Left renal pelvis (tissue), 4 donors: Measurements from ENCODE around the gene NFE2L2. TPM values are rescaled to one million over a fixed set of nuclear protein-coding genes. Genes with fewer than 3 reads are reported as not detected.
"Not testable (repeated sequence)": the region's sequence is repeated elsewhere in the genome, so short reads cannot be mapped to it uniquely, and the experiment has no call there.

Experiments used
- DNase-seq, 4 donors: peaks; one replicate each; pipeline ENCODE4 v3.0.0-alpha.2; 2013; ENCODE audit warnings: low read depth in 4 of 4, low spot score in 3 of 4
- polyA plus RNA-seq, 4 donors: library from polyadenylated mRNA; unstranded; fragments of 120-200 nt; gene quantifications; one replicate each; pipeline ENCODE4 v1.2.1, GENCODE V29; 2013; ENCODE audit not compliant: insufficient read length in 4 of 4

NFE2L2 gene
- polyA plus RNA-seq, 4 donors, result 124 to 191 (median 163) TPM

DNA sequence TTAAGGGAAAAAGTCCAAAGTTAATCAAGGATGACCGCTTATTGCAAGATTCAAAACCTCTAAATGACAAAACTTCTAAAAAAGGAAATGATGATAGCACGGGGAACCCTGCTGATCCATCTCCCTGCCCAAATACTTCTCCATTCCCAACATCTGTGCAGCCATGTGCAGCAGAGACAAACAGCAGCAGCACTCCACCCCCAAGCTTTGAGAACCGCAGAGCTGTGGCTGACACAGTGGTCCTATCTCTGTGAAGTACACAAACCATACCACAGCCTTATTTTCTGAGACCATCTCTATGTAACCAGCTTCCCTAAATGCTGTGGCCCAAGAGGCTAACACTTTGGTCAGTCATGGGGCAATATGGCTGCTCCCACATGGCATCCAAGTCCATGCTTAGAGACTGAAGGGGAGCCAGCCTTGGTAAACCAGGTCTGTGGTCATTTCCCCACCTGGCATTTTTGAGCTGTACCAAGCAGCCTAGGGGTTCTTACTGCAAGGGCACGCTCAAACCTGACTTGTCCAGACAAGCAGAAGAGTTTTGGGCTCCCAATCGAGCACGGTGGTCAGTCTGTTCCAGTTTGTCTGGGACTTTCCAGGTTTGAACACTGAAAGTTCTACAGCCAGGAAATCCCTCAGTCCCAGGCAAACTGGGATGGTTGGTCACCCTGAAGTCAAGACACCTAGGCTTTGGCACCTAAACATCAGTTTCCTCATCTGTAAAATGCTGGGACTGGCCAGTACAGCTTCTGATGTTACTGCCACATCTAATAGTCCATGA, 17.1 kb upstream of the NFE2L2 start:
- DNase-seq, result no peak

DNA sequence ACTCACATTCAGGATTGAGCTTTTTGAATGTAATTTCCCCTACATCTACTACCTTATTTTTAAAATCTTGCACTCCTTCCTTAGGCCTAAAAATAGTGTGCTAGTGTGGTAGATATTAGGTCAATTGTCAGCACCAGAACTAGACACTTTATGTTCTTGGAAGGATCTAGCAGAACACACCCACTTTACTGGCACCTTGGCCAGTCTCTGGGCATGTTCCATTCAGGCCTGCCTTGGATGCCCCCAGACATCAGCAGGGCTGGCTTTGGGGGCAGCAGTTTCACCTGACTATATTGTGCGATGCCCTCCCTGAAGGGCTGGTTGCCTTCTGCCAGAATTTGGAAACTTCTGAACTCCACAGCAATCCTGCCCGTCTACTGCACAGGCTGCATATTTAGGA, 15.3 kb upstream of the NFE2L2 start:
- no peak for DNase-seq

DNA sequence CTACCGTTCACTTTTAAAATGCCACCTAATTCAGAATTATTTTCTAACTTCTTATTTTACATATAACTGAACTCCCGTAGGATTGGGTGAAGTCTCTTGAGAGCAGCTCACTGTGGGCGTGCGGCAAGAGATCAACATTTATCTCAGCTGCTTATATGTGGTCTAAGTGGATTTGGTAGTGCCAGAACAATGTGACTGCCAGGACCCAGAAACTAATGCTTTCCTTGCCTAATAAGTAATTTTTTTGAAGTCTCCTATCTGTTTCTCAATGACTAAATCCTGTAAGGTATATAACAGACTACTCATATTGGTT, 11.2 kb upstream of the NFE2L2 start:
- DNase-seq, result no peak

DNA sequence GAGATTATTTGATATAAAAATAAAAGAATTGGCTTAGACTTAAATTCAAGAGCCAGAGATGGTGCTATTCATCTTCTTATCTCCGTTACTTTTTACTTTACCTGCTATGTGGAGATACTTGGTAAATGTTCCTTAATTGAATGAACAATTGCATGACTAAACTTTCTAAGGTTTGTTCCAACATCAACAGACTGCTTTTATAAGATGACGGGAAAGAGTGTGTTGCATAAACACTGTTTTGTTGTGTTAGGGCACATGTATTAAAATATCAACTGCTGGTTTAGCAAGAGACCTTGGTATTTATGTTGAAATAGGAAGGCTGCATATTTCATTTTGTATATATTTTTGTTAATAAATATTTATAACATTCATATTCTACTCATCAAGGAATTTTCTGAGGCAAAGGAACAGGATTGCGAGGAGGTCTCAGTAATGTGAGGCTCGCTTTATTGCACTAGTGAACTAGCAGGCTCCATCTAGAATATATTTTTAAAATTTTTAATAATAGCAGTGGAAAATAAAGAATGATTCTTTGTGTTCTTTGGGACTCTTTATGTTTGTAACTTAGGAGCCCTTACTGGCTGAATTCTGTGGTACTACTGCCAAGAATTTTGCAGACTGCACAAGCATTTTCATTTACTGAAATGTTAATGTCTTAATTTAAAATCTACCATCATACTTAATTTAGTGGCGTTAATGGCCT, 10.7 kb upstream of the NFE2L2 start:
- no peak for DNase-seq

DNA sequence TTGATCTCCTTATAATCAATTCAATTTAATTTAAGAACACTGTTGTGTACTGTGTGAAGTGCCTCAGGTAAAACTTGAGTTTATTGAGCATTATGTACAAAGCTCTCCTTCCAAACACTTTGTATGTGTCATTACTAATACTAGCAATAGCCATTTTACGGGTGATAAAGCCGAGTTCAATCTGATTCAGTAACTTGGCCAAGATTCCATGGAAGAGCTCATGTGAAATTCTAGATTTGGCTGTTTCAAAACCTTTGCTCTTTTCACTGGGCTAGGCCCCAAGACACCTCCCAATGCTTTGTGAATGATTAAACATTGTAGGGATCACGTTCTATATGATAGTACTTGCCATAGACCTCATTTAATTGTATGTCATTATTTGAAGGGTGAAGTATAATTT, 8.9 kb upstream of the NFE2L2 start:
- DNase-seq, result no peak

DNA sequence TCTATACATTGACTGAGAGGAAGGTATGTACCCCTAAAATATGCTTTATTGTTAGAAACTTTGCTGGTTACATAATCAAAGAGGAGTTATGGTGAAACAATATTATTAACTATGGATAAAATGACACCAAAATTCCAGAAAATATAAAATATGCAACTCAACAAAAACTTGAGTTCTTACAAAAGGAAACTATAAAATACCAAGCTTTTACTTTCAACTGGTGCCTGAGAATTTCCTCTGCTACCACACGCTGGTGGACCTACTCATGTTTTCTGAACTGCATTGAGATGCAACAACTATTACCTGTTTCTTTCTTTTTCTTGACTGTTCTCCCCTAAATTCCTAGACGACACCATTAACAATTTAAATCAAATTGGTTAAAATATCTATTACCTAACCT, 8.2 kb upstream of the NFE2L2 start:
- no peak for DNase-seq

DNA sequence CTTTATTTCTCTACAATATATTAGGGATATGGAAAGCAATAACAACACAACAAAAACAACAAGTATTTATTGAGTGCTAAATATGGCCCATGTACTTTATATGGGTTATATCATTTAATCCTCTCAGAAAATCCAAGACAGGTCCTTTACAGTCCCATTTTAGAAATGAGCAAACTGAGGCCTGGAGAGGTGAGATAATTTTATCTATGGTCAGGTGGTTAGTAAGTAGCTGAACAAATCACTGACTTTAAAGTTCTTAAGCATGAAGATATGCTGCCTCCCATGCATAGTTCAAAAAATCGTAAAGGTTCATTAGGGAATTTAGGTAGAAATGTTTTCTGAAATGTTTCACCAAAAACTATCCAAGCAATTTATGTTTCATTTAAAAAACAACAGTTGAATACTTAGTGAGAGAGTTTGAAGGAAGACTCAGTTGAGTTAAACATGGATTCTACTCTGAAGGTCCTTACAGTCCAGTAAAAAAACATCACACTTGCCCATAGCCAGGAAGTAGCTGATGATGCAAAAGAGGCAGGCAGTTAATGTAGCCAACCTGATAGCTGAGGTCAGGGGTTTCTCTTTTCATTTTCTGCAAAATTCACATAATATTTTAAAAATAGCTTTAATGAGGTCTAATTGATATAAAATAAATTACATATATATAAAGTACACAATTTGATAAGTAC, 7.6 kb upstream of the NFE2L2 start:
- DNase-seq, result no peak

DNA sequence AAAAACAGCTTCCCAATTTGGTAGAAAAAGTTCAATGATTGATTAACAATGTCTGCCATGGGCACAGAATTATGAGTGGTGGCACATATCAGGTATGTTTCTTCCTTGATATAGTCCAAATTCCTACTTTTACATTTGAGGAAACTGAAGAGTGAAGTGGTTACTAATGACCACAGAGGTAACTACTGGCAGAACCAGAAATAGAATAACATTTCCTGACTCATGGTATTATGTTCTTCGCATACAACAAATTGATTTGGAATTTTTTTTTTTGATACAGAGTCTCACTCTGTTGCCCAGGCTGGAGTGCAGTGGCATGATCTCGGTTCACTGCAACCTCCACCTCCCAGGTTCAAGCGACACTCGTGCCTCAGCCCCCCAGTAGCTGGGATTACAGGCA, 6.0 kb upstream of the NFE2L2 start:
- DNase-seq, result no peak

DNA sequence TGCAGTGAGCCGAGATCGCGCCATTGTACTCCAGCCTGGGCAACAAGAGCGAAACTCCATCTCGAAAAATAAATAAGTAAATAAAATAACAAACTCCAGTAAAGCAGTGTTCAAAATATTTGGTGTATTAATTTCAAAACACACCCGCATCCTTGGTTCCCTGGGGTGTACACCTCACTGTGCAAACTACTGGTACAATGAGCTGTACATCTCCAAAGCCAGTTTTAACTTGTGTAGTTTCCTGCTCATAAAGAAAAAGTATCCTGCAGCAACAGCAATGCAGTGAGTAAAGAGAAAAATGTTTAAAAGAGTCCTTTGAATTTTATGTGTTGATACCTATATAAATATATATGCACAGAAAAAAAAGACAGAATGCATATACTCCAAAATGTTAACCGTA, 4.4 kb upstream of the NFE2L2 start:
- DNase-seq, result no peak

DNA sequence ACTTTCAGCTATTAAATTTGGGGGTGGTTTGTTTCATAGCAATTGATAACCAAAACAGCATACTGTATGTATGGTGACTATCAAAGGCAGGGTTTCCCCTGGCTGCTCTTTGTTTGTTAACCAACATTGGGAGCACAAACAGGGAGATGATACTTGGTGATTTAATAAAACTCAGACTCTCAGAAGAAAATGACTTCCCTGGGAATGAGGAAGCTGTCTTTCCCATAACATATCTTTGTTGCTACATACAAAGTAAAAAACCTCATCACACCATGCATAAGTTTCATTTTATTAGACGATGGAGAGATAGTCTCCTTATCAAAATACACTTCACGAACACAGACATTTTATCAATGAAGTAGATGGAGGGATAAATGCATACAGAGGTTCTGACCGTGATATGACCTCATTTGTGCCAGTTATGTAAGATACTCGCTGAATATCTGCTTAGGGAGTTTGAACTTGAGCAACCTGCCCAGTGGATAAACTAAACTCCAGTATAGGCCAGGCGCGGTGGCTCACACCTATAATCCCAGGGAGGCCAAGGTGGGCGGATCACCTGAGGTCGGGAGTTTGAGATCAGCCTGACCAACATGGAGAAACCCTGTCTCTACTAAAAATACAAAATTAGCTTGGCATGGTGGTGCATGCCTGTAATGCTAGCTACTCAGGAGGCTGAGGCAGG, 3.8 kb upstream of the NFE2L2 start:
- DNase-seq, result no peak

DNA sequence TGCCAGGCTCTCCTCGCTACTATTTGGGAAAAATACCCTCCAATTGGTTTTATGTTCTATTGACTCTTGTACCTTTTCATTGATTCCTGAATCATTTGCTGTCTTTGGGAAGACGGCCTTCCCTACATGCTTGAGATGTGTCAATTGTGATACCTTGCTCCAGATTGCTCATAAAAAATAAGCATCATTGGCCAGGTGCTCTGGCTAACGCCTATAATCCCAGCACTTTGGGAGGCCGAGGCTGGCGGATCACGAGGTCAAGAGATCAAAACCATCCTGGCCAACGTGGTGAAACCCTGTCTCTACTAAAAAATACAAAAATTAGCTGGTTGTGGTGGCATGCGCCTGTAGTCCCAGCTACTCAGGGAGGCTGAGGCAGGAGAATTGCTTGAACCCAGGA, 2.4 kb upstream of the NFE2L2 start:
- not testable (repeated sequence) for DNase-seq

DNA sequence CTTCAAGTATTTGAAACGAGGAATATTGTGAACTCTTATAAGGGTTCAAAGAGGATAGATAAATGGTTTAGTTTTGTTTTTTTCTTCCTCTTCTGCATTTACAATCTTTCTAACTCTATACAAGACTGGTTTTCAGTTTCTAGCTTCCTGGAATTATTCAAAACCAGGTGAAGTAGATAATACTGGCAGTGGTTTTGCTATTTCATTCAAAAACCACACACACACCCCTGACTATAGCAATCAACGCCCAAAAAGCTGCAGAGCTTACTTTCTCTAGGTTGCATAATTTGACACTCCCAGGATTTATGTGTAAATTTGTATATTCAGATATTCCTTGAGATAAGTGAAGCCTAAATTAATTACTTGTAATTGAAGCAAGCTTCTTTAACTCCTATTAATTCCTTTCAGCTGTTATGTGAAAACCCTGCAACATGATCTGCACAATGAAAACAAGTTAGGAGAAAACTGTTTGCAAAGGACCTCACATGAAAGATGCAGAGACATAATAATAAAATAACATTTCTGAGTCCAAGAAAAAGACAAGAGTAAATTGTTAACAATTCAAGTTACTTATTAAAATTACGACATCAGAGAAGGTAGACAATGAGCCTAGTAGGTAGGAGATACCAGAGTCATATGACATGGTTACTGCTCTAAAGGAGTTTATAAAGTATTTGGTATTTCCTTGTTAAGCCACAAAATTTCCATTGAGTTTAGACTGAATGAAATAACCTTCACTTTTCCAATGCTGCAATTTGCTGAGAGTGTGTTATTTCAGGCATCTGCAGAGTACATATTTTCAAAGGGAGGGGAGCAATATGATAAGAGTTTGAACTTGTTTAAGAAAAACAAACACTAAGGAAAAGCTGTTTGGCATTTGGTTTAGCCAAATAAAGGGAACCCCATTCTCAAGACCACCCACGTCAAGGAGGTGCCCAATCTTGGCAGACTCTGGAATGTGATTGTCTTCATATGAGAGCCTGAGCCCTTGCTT, 1.6 kb upstream of the NFE2L2 start:
- peak in 1 of 4 donors; percentile 38 for DNase-seq

DNA sequence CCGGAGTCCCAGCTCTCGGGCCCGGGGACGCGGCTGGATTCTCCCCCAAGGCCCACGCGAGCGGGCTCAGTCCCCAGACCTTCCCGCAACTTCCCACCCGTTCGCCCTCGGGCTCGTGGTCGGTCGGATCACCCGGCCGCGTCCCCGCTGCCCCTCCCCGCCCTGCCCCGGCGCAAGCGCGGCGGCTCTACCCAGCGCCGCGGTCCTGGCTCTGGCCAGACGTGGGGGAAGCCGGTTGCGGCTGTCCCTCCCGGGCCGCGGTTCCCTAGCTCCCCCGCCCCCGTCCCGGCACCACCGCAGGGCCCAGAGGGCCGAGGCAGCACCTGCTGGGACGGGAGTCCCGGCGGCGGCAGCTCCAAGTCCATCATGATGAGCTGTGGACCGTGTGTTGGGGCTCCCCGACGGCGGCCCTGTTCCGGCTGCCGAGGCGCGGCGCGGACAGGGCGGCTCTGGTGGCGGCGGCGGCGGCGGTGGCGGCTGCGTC, 276 bp downstream of the NFE2L2 start:
- DNase-seq, result peak in 1 of 4 donors; percentile 29

DNA sequence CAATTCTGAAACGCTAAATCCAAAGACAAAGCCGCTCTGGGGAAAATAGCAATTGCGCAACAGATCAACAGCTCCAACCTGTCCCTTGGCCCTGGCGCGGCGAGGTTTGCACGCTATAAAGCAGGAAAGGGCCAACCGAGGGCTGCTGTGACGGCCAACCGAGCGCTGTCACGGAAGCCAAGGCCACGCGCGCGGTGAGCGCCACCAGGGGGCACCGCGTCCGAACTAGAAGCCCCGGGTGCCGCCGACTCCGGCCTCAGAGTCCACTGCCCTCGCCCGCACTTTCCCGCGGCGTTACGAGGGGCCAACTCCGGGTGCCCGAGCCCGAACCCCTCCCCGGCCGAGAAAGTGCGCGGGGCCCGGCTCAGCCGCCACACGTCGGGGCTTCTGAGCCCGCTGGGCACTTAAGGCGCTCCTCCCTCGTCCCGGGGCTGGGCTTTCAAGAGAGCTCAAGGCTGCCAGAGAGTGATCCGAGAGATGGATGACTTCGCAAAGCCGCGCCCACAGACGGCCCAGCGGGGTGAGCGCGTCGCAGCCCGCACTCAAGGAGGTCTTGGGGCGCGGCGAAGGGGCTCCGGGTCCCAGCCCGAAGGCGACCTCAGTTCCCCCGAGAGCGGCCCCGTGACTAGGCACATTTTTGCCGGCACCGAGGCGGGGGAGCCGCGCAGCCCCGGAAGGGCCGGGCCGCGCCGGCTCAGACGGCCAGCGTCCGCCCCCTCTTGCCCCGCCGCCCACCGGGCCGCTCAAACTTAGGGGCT, 897 bp downstream of the NFE2L2 start:
- peak; percentile 97 to 99 (median 97) for DNase-seq

DNA sequence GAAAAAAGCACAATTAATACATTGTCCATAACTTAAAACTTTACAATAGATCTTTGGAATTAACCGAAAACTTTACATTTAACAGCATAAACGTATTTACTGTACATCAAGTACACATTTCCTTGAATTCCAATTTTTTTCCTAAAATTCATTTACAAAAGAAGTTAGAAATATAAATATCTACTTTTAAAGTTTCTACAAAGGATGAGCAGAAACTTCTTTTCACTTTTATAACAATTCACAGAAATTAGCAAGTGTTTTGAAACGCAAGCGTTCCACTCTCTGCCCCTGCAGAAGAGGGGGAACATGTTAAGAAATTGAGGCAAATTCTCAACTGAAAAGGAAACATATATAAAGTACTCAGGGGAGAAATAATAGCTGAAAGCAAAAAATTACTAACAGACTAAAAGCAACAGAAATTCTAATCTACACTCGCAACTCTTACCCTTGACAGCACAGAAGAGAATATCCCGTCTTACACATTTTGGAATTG, 1.5 kb downstream of the NFE2L2 start:
- no peak for DNase-seq

DNA sequence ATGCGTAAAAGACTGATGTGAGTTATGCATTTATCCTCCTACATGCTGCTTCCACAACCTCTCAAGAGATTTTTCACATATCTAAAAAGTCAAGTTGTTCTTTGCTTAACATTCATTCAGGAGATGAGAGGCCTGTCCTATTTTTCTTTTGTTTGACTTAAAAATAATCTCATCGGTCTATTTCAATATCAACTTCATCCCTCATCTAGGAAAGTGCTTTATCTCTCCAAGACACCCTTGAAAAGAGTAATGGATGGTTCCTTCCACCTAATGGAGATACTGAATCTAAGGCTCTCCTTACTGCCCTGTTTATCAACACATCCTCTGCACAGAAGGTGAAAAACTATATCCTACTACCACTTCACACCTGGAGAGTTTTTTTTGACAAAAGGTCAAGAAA, 2.4 kb downstream of the NFE2L2 start:
- peak in 1 of 4 donors; percentile 29 for DNase-seq

DNA sequence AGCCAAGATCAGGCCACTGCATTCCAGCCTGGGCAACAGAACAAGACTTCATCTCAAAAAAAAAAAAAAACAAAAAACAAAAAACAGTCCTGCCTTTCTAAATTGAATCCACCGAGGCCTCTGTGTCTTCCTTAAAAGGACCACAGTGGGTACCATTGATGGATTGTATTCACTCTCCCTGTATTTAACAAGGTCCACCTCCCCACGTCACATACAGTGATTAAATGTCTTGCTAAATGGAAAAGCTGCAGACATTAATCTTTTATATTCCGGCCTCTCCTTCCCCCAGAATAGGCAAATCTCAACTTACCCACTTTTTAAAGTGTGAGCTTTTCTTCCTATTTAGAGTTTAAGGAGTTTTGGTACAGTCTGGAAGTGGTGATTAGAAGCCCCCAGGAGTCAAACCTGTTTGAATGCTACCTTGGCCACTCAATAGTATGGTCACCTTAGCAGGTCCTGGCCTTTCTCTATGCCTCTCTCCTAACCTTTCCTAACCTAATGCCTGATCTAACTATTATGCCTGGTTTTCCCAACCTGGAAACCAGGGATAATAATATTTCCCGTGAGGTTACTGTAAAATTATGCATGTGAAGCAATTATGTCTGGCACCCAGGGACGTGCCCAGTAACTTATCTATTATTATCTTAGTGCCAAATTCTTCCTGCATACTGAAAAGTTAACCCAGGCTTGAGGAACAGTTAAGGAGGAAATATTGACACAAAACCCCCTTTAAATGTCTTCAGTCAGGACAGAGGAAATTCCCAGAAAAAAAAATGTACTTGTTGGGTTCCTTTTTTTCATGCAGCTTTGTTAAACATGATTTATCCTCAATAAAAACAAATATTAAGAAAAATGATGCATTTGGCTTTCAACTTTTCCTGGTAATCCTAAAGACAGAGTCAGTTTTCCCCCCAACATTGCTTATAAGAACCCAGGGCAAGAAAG, 3.1 kb downstream of the NFE2L2 start:
- DNase-seq, result peak in 1 of 4 donors; percentile 7

DNA sequence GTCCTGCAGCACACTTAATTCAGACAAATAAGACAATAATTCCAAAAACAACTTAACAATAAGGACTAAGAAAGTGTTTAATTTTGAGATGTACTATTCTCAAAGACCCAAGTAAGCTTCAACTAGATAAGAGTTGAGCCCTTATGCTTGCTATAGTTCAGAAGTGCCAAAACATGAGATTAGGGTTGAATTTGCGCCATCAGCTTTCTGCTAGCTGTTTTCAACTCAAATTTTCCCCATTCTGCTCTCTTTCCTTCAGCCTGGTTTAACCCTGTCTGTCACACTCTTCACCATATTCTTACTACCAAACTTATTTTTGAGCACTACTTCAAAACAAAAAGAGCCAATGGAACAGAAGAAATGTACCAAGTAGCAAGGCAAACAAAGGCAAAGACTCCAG, 4.1 kb downstream of the NFE2L2 start:
- DNase-seq, result no peak
